Lung (tissue), 12 donors: Measurements from ENCODE around the gene ZNF669. TPM values are rescaled to one million over a fixed set of nuclear protein-coding genes. Genes with fewer than 3 reads are reported as not detected.

Experiments used
- ATAC-seq: fragments of 200-7000 bp; cut with Tn5 transposase; one replicate; pipeline ENCODE4 v1.9.1; 2020; ENCODE audit warnings: moderate number of reproducible peaks; ENCODE audit not compliant: insufficient read depth, low FRiP score
- DNase-seq, 3 donors: peaks; one replicate each; pipeline ENCODE4 v3.0.0-alpha.2; 2013 to 2017
- H3K27ac ChIP-seq, 2 donors: one replicate each; pipeline ENCODE4 v1.5.1; 2013; ENCODE audit warnings: mild to moderate bottlenecking in 2 of 2, moderate library complexity in 2 of 2, control low read depth in 1 of 2, inconsistent platforms in 1 of 2, low read depth in 1 of 2, low read length in 1 of 2
- H3K27me3 ChIP-seq, 3 donors: one replicate each; pipeline ENCODE4 v1.5.1; 2013; ENCODE audit warnings: low read length in 2 of 3; ENCODE audit not compliant: control insufficient read depth in 3 of 3, insufficient read depth in 3 of 3
- H3K36me3 ChIP-seq, 4 donors: one replicate each; pipeline ENCODE4 v1.5.1; 2013; ENCODE audit warnings: low read length in 4 of 4, mild to moderate bottlenecking in 1 of 4, moderate library complexity in 1 of 4; ENCODE audit not compliant: control insufficient read depth in 4 of 4, insufficient read depth in 4 of 4
- H3K4me1 ChIP-seq, 5 donors: one replicate each; pipeline ENCODE4 v1.5.1; 2013; ENCODE audit warnings: low read length in 5 of 5, mild to moderate bottlenecking in 2 of 5, moderate library complexity in 1 of 5; ENCODE audit not compliant: control insufficient read depth in 5 of 5, insufficient read depth in 5 of 5
- H3K4me3 ChIP-seq: one replicate; pipeline ENCODE4 v1.5.1; 2013; ENCODE audit warnings: mild to moderate bottlenecking, control low read depth, moderate library complexity
- H3K9ac ChIP-seq, 2 donors: one replicate each; pipeline ENCODE4 v1.5.1; 2013; ENCODE audit warnings: low read length in 2 of 2, control low read depth in 1 of 2; ENCODE audit not compliant: insufficient read depth in 1 of 2
- H3K9me3 ChIP-seq, 4 donors: one replicate each; pipeline ENCODE4 v1.5.1; 2013; ENCODE audit warnings: low read length in 3 of 4, mild to moderate bottlenecking in 1 of 4, moderate library complexity in 1 of 4; ENCODE audit not compliant: control insufficient read depth in 4 of 4, insufficient read depth in 3 of 4
- WGBS, 2 donors: extraction: QIAGEN DNeasy Blood & Tissue Kit; methylation state at CpG; one replicate each; pipeline ENCODE4 v1.1.7; 2013; 5-methylcytosine and 5-hydroxymethylcytosine counted together
- polyA plus RNA-seq, 2 donors: library from polyadenylated mRNA; stranded (reverse); fragments of 200-250 nt; gene quantifications; one replicate each; pipeline ENCODE4 v1.2.1, GENCODE V29; 2013
- total RNA-seq, 2 donors: library from RNA; depleted of rRNA in 1 of 2; stranded (reverse); fragments of >200 nt in 1 of 2; gene quantifications; one replicate each; pipeline ENCODE4 v1.2.1, GENCODE V29; 2014 to 2021
- TF ChIP-seq, protein P1 (sequence below): IDR thresholded peaks from 2 replicates; pipeline ENCODE4 v1.5.1; 2012; ENCODE audit warnings: mild to moderate bottlenecking; ENCODE audit errors: control extremely low read depth, extremely low read depth
- donor health status: control.
- donor health status: control.
- donor health status: Bipolar disorder and iron deficiency.
- donor health status: healthy.
- donor health status: DM: yes; HTN: yes; CAD: no.

The ZNF669 gene
- total and polyA plus RNA-seq, 4 donors, result 4.5 to 7.5 (median 5.6) TPM

DNA sequence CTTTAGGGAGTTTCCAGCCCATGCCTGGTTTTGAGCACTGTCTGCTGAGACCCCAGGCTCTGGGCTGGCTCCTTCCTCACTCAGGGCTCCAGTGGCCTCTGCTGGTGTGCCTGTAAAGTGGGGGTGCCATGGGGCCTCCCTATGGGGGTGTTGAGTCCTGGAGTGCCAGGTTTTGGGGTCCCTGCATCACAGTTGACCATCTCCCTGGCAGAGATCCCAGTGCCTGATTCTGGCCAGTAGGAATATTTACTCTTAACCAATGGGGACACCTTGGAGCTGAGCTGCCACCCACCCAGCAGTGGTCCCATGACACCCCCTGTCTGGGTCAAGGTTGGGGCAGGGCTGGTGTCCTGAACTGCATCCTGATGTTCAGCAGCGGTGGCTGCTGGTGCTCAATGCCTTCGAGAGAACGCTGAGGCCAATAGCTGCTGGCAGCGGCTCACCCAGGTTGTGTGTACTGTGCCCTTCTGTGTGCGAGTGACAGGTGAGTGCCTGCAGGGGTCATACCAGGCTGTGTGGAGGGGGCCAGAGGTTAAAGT, 9.6 kb upstream of the ZNF669 start:
- Histone ChIP-seq H3K4me1 (peaks cover 0 to 11% (median 4%) of the 10 kb centered on the region in 5 donors), H3K4me3 (no peak overlapping the region), H3K36me3 (no peaks in the 10 kb centered on the region), H3K27me3 (no peaks in the 10 kb centered on the region), H3K9ac (no peak overlapping the region), H3K27ac (no peak overlapping the region), H3K9me3 (peaks cover 0 to 1% (median 0%) of the 10 kb centered on the region in 4 donors)
- DNase-seq (no peak), ATAC-seq (no peak)
- TF ChIP-seq, protein P1, sequence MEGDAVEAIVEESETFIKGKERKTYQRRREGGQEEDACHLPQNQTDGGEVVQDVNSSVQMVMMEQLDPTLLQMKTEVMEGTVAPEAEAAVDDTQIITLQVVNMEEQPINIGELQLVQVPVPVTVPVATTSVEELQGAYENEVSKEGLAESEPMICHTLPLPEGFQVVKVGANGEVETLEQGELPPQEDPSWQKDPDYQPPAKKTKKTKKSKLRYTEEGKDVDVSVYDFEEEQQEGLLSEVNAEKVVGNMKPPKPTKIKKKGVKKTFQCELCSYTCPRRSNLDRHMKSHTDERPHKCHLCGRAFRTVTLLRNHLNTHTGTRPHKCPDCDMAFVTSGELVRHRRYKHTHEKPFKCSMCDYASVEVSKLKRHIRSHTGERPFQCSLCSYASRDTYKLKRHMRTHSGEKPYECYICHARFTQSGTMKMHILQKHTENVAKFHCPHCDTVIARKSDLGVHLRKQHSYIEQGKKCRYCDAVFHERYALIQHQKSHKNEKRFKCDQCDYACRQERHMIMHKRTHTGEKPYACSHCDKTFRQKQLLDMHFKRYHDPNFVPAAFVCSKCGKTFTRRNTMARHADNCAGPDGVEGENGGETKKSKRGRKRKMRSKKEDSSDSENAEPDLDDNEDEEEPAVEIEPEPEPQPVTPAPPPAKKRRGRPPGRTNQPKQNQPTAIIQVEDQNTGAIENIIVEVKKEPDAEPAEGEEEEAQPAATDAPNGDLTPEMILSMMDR, result no peak
- WGBS, 2 donors, result 87 to 92% methylated on average over 5 of the region's 5 CpGs

DNA sequence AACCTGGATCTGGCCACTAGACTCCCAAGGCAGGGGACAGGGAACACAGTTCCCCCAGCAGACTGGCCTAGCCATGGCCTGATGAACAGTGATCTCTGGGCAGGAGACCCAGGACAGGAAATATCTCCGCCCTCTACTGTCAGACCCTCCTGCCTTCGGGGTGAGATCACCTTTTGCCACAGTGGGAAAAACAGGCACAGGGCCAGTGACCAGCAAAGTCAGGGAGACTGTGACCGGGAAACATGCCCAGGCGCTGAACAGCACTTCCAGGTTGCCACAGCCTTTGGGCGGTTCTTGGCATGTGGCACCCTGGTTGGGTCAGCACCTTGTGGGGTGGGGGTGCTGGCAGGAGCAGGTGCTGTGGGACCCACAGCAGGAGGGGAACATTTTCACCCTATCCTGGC, 8.9 kb upstream of the ZNF669 start:
- no peaks in the 10 kb centered on the region for H3K27me3 ChIP-seq
- peak in 1 of 3 donors; percentile 5 for DNase-seq
- H3K4me3 ChIP-seq, result no peak overlapping the region
- 67 to 82% methylated on average over 5 of the region's 5 CpGs for WGBS, 2 donors
- H3K9ac ChIP-seq, result no peak overlapping the region
- no peaks in the 10 kb centered on the region for H3K36me3 ChIP-seq
- ATAC-seq, result no peak
- TF ChIP-seq, protein P1, result no peak
- peaks cover 0 to 1% (median 0%) of the 10 kb centered on the region in 4 donors for H3K9me3 ChIP-seq
- peaks cover 0 to 11% (median 4%) of the 10 kb centered on the region in 5 donors for H3K4me1 ChIP-seq
- no peak overlapping the region for H3K27ac ChIP-seq

DNA sequence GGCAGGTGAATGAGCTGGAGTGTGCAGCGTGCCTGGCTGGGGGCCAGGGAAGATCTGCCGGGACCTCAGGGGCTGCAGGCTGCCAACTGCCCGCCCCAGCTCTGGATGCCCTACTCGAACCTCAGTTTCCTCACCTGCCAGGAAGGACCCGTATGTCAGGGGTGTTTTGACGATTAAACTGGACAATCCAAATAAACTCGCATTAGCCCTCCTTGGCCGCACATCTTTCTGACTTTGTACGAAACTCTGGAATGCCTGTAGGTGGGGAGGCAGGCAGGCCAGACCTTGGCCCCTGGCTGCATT, 8.3 kb upstream of the ZNF669 start:
- no peak for DNase-seq
- Histone ChIP-seq H3K4me1 (peaks cover 0 to 11% (median 4%) of the 10 kb centered on the region in 5 donors), H3K36me3 (no peaks in the 10 kb centered on the region), H3K4me3 (peak overlapping the region; percentile 81), H3K27ac (peak overlapping the region in 1 of 2 donors; percentile 82), H3K9me3 (peaks cover 0 to 1% (median 0%) of the 10 kb centered on the region in 4 donors), H3K9ac (no peak overlapping the region), H3K27me3 (no peaks in the 10 kb centered on the region)
- 54 to 73% methylated on average over 9 of the region's 9 CpGs for WGBS, 2 donors
- TF ChIP-seq, protein P1, result no peak
- ATAC-seq, result peak; percentile 27
